HT1080 (cell line): Measurements from ENCODE around the gene TNRC6C. TPM values are rescaled to one million over a fixed set of nuclear protein-coding genes. Genes with fewer than 3 reads are reported as not detected.

Experiments
- DNase-seq: peaks from one replicate; pipeline ENCODE4 v3.0.0-alpha.2; 2015; ENCODE audit warnings: low read depth
- total RNA-seq: library from RNA; depleted of rRNA; stranded (reverse); fragments of >200 nt; shearing (Covaris generic); gene quantifications from 2 replicates; pipeline ENCODE4 v1.2.3, GENCODE V29; 2014

TNRC6C gene
- total RNA-seq, 1 experiment from 2014 or later, result 2.7 TPM

- no peak for DNase-seq
Observed at GRCh38 chr17:78123258-78123929, 164.9 kb downstream of the TNRC6C start.

GRCh38 chr17:78124081-78124835, 165.8 kb downstream of the TNRC6C start:
- DNase-seq, result no peak

GRCh38 chr17:78124836-78125137, 166.3 kb downstream of the TNRC6C start:
- DNase-seq, result no peak

- DNase-seq, result no peak
Observed at GRCh38 chr17:78125138-78125913, 166.8 kb downstream of the TNRC6C start.

- DNase-seq, result no peak
Observed at GRCh38 chr17:78125976-78126894, 167.7 kb downstream of the TNRC6C start.

GRCh38 chr17:78126895-78127238, 168.4 kb downstream of the TNRC6C start:
- DNase-seq, result no peak

GRCh38 chr17:78127239-78127887, 168.9 kb downstream of the TNRC6C start:
- no peak for DNase-seq

GRCh38 chr17:78127888-78128550, 169.5 kb downstream of the TNRC6C start:
- DNase-seq, result no peak

GRCh38 chr17:78128551-78129350, 170.2 kb downstream of the TNRC6C start, which contains the start of gene TMC6:
Gene TMC6, minus strand, starts transcription at chr17:78128755. Its CDS starts 1,923 bp downstream, at chr17:78126832.
- DNase-seq, result no peak

GRCh38 chr17:78129351-78130089, 171.0 kb downstream of the TNRC6C start:
- no peak for DNase-seq

GRCh38 chr17:78130090-78130436, 171.6 kb downstream of the TNRC6C start:
- DNase-seq, result no peak

- DNase-seq, result peak; percentile 40
Observed at GRCh38 chr17:78130437-78131101, 172.1 kb downstream of the TNRC6C start, which contains the start of gene TMC8. Gene TMC8, plus strand, starts transcription at chr17:78130771. Its CDS starts 818 bp downstream, at chr17:78131589.

GRCh38 chr17:78131172-78132083, 172.9 kb downstream of the TNRC6C start:
- no peak for DNase-seq

GRCh38 chr17:78132084-78132676, 173.7 kb downstream of the TNRC6C start:
- DNase-seq, result no peak

GRCh38 chr17:78132767-78133178, 174.3 kb downstream of the TNRC6C start:
- no peak for DNase-seq

- no peak for DNase-seq
Observed at GRCh38 chr17:78133179-78133951, 174.9 kb downstream of the TNRC6C start.
